SK-N-SH treated with all-trans-retinoic acid at 6 μM for 48 hours (cell line): ENCODE results near the gene ZBTB16.

Experiments used
- ATAC-seq: fragments of 200-7000 bp; cut with Tn5 transposase; 3 replicates; pipeline ENCODE4 v1.9.1; 2020; ENCODE audit warnings: mild to moderate bottlenecking, moderate library complexity
- ARNTL ChIP-seq: fragments of 450-650 bp; formaldehyde crosslinking; IDR thresholded peaks from 2 replicates; pipeline ENCODE4 v1.5.0; 2020; ENCODE audit warnings: low read depth, mild to moderate bottlenecking, moderate library complexity, borderline replicate concordance
- BACH2 ChIP-seq: fragments of 250-450 bp; sonication (Bioruptor Pico); IDR thresholded peaks from 2 replicates; pipeline ENCODE4 v1.9.0; 2021; ENCODE audit warnings: mild to moderate bottlenecking, borderline replicate concordance
- CREB5 ChIP-seq: fragments of 250-450 bp; sonication (Bioruptor Pico); IDR thresholded peaks from 2 replicates; pipeline ENCODE4 v1.5.1; 2020; ENCODE audit warnings: low read depth, mild to moderate bottlenecking, moderate library complexity
- CSDC2 ChIP-seq: fragments of 250-450 bp; sonication (Bioruptor Pico); IDR thresholded peaks from 2 replicates; pipeline ENCODE4 v1.5.0; 2020; ENCODE audit warnings: mild to moderate bottlenecking, moderate library complexity
- ESRRG ChIP-seq: fragments of 250-450 bp; sonication (Bioruptor Pico); IDR thresholded peaks from 2 replicates; pipeline ENCODE4 v1.6.1; 2021; ENCODE audit warnings: mild to moderate bottlenecking
- GLIS3 ChIP-seq: fragments of 250-450 bp; sonication (Bioruptor Pico); IDR thresholded peaks from 2 replicates; pipeline ENCODE4 v1.5.0; 2020; ENCODE audit warnings: mild to moderate bottlenecking, moderate library complexity
- ISL1 ChIP-seq: fragments of 250-450 bp; sonication (Bioruptor Pico); IDR thresholded peaks from 2 replicates; pipeline ENCODE4 v2.1.2; 2022; ENCODE audit warnings: mild to moderate bottlenecking, moderate library complexity
- OSR1 ChIP-seq: fragments of 250-450 bp; sonication (Bioruptor Pico); IDR thresholded peaks from 2 replicates; pipeline ENCODE4 v1.8.0; 2022; ENCODE audit warnings: moderate library complexity, mild to moderate bottlenecking, inconsistent platforms
- PPARA ChIP-seq: fragments of 250-450 bp; sonication (Bioruptor Pico); IDR thresholded peaks from 2 replicates; pipeline ENCODE4 v1.5.0; 2020; ENCODE audit warnings: mild to moderate bottlenecking, borderline replicate concordance
- RARB ChIP-seq: fragments of 250-450 bp; sonication (Bioruptor Pico); IDR thresholded peaks from 2 replicates; pipeline ENCODE4 v1.8.0; 2021; ENCODE audit warnings: mild to moderate bottlenecking, moderate library complexity
- SNAI2 ChIP-seq: fragments of 250-450 bp; sonication (Bioruptor Pico); IDR thresholded peaks from 2 replicates; pipeline ENCODE4 v1.5.0; 2020; ENCODE audit warnings: mild to moderate bottlenecking, moderate library complexity
- TCF4 ChIP-seq: fragments of 250-450 bp; sonication (Bioruptor Pico); IDR thresholded peaks from 2 replicates; pipeline ENCODE4 v1.8.0; 2021; ENCODE audit warnings: mild to moderate bottlenecking, moderate library complexity, borderline replicate concordance
- TOX ChIP-seq: fragments of 250-450 bp; sonication (Bioruptor Pico); IDR thresholded peaks from 2 replicates; pipeline ENCODE4 v1.8.0; 2021; ENCODE audit warnings: mild to moderate bottlenecking, moderate library complexity, borderline replicate concordance
- TSHZ2 ChIP-seq: fragments of 250-450 bp; sonication (Bioruptor Pico); IDR thresholded peaks from 2 replicates; pipeline ENCODE4 v1.5.0; 2020; ENCODE audit warnings: mild to moderate bottlenecking, moderate library complexity
- ZC3H10 ChIP-seq: fragments of 250-450 bp; sonication (Bioruptor Pico); IDR thresholded peaks from 2 replicates; pipeline ENCODE4 v1.5.1; 2021; ENCODE audit warnings: mild to moderate bottlenecking, moderate library complexity
- ZFP3 ChIP-seq: fragments of 250-450 bp; sonication (Bioruptor Pico); IDR thresholded peaks from 2 replicates; pipeline ENCODE4 v1.5.0; 2020; ENCODE audit warnings: mild to moderate bottlenecking, moderate library complexity
- ZFP30 ChIP-seq: fragments of 450-650 bp; formaldehyde crosslinking; IDR thresholded peaks from 2 replicates; pipeline ENCODE4 v1.5.0; 2022; ENCODE audit warnings: mild to moderate bottlenecking, moderate library complexity
- ZNF565 ChIP-seq: fragments of 450-650 bp; formaldehyde crosslinking; conservative IDR thresholded peaks from 2 replicates; pipeline ENCODE4 v1.5.0; 2020; ENCODE audit warnings: low read depth, mild to moderate bottlenecking, moderate library complexity
- ZNF70 ChIP-seq: fragments of 450-650 bp; formaldehyde crosslinking; IDR thresholded peaks from 2 replicates; pipeline ENCODE4 v1.5.0; 2020; ENCODE audit warnings: mild to moderate bottlenecking, moderate library complexity
- ZNF8 ChIP-seq: fragments of 450-650 bp; formaldehyde crosslinking; IDR thresholded peaks from 2 replicates; pipeline ENCODE4 v1.5.0; 2020; ENCODE audit warnings: mild to moderate bottlenecking, moderate library complexity
- TF ChIP-seq, protein P1 (sequence below): fragments of 250-450 bp; sonication (Bioruptor Pico); IDR thresholded peaks from 2 replicates; pipeline ENCODE4 v1.5.1; 2021; ENCODE audit warnings: mild to moderate bottlenecking, moderate library complexity
- TF ChIP-seq, protein P2 (sequence below): fragments of 250-450 bp; sonication (Bioruptor Pico); IDR thresholded peaks from 2 replicates; pipeline ENCODE4 v1.8.0; 2020; ENCODE audit warnings: mild to moderate bottlenecking, moderate library complexity, borderline replicate concordance

The ZBTB16 gene

DNA sequence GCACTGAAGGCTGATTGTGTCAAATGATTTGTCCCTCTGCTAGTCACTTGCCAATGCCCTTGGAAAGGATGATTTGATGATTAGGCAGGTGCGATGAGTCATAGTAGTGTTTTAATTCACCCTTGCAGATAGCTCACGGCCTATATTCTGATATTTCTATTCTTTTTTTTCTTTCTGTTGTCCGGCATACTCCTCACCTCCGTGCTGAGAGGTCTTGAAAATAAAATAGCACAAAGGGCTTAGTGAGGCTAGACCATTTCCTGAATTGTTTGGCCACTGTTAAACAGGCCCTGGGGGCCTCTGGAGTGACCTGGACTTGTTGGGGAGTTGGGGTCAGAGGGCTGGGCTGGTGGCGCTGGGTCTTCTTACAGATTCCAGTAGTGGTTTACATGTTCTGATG, 99.8 kb downstream of the ZBTB16 start:
- no peak for ATAC-seq

GRCh38 chr11:114159802-114160632, 100.5 kb downstream of the ZBTB16 start:
- ATAC-seq, result peak; percentile 82
- TF ChIP-seq CREB5 (CRISPR knock-in tag) (0 out of 2 replicates have a peak, but pooled peaks have one; percentile 16), ISL1 (CRISPR knock-in tag) (peak; percentile 72), ZNF565 (CRISPR knock-in tag) (no peak), TCF4 (CRISPR knock-in tag) (peak; percentile 51; the same call in 1 of the 2 replicates), CSDC2 (CRISPR knock-in tag) (peak; percentile 10; the same call in 1 of the 2 replicates)

More for the DNA sequence above, 99.8 kb downstream of the ZBTB16 start:
- no peak for TF ChIP-seq BACH2 (CRISPR knock-in tag)
- no peak for TF ChIP-seq SNAI2 (CRISPR knock-in tag)
- no peak for TF ChIP-seq TOX (CRISPR knock-in tag)
- TF ChIP-seq ESRRG (CRISPR knock-in tag), result no peak
- TF ChIP-seq ISL1 (CRISPR knock-in tag), result no peak
- TF ChIP-seq RARB (CRISPR knock-in tag), result no peak
- TF ChIP-seq, protein P1, sequence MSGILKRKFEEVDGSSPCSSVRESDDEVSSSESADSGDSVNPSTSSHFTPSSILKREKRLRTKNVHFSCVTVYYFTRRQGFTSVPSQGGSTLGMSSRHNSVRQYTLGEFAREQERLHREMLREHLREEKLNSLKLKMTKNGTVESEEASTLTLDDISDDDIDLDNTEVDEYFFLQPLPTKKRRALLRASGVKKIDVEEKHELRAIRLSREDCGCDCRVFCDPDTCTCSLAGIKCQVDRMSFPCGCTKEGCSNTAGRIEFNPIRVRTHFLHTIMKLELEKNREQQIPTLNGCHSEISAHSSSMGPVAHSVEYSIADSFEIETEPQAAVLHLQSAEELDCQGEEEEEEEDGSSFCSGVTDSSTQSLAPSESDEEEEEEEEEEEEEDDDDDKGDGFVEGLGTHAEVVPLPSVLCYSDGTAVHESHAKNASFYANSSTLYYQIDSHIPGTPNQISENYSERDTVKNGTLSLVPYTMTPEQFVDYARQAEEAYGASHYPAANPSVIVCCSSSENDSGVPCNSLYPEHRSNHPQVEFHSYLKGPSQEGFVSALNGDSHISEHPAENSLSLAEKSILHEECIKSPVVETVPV, result no peak
- TF ChIP-seq TSHZ2 (CRISPR knock-in tag), result no peak
- TF ChIP-seq ZNF565 (CRISPR knock-in tag), result no peak
- TF ChIP-seq ZFP3 (CRISPR knock-in tag), result no peak
- TF ChIP-seq CSDC2 (CRISPR knock-in tag), result no peak
- no peak for TF ChIP-seq GLIS3
- TF ChIP-seq OSR1, result no peak
- TF ChIP-seq, protein P2, sequence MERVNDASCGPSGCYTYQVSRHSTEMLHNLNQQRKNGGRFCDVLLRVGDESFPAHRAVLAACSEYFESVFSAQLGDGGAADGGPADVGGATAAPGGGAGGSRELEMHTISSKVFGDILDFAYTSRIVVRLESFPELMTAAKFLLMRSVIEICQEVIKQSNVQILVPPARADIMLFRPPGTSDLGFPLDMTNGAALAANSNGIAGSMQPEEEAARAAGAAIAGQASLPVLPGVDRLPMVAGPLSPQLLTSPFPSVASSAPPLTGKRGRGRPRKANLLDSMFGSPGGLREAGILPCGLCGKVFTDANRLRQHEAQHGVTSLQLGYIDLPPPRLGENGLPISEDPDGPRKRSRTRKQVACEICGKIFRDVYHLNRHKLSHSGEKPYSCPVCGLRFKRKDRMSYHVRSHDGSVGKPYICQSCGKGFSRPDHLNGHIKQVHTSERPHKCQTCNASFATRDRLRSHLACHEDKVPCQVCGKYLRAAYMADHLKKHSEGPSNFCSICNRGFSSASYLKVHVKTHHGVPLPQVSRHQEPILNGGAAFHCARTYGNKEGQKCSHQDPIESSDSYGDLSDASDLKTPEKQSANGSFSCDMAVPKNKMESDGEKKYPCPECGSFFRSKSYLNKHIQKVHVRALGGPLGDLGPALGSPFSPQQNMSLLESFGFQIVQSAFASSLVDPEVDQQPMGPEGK (CRISPR knock-in tag), result no peak
- no peak for TF ChIP-seq ZNF70 (CRISPR knock-in tag)
- TF ChIP-seq ARNTL (CRISPR knock-in tag), result no peak
- no peak for TF ChIP-seq PPARA (CRISPR knock-in tag)
- TF ChIP-seq ZC3H10 (CRISPR knock-in tag), result no peak

DNA sequence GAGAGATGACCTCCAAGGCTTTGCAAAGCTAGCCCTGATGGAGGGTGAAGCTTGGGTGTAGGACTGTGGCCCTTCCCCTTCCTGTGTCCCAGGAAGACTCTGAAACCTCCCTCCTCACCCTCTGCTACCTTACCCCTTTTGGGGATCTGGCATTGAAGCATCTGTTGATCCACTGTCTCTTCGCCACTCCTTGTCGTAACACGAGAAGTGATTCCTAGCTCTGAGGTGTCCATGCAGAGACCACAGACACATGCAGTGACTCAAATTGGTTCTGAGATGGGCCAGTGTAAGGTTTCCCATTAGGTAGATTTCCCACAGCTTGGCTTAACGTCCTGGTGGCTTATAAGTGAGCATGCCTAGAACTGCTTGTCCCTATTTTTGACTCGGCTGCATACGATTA, 101.4 kb downstream of the ZBTB16 start:
- no peak for ATAC-seq
- no peak for TF ChIP-seq ZNF8 (CRISPR knock-in tag)
- TF ChIP-seq TSHZ2 (CRISPR knock-in tag), result no peak
- TF ChIP-seq ZC3H10 (CRISPR knock-in tag), result no peak
- TF ChIP-seq CREB5 (CRISPR knock-in tag), result no peak
- no peak for TF ChIP-seq GLIS3
- no peak for TF ChIP-seq ISL1 (CRISPR knock-in tag)
- TF ChIP-seq ZFP30 (CRISPR knock-in tag), result no peak
- TF ChIP-seq ESRRG (CRISPR knock-in tag), result no peak
